Cortex of kidney (tissue), 1 donor: ENCODE data around the gene ADAMTS10.
"Not testable (repeated sequence)": the region's sequence is repeated elsewhere in the genome, so short reads cannot be mapped to it uniquely, and the experiment has no call there.

Source experiments
- DNase-seq: peaks from one replicate; lab custom pipeline; 2025; lab: John Stamatoyannopoulos, UW

The ADAMTS10 gene

DNA sequence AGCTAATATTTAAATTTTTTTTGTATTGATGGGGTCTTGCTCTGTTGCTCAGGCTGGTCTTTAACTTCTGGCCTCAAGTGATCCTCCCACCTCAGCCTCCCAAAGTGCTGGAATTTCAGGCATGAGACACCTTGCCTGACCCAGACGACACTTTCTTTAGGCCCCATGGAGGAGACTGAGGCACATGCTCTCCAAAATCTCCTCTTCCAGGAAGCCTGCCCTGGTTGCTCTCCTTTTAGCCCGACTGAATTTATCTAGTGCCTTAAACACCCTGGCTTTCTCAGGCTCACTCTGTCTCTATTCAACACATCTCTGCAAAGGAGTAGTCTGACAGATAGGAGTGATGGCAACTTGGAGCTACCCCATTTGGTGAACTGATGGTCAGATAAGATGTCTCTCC is 52.2 kb downstream of the ADAMTS10 start:
- DNase-seq, result no peak

- no peak for DNase-seq
These were observed 52.8 kb downstream of the ADAMTS10 start for GRCh38 chr19:8557642-8558238.

- DNase-seq, result not testable (repeated sequence)
These were observed 56.8 kb downstream of the ADAMTS10 start for GRCh38 chr19:8553729-8554128.

DNA sequence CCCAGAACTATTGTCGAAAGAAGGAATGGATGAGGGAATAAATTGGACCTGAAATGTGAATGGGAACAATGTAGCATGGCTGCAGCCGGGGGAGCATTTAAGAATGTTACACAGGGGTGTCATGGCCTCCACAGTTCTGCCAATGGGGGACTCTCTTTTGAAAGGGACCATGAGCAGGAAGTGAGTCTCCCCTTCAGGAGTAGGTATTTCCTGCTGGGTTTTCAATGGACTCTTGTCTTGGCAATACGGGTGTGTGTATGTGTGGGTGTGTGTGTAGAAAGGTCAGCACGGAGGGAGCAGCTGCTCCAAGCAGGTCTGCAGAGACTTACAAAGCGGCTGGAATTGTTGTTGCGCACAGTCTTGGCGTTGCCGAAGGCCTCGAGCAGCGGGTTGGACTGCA is 57.7 kb downstream of the ADAMTS10 start:
- DNase-seq, result no peak

DNA sequence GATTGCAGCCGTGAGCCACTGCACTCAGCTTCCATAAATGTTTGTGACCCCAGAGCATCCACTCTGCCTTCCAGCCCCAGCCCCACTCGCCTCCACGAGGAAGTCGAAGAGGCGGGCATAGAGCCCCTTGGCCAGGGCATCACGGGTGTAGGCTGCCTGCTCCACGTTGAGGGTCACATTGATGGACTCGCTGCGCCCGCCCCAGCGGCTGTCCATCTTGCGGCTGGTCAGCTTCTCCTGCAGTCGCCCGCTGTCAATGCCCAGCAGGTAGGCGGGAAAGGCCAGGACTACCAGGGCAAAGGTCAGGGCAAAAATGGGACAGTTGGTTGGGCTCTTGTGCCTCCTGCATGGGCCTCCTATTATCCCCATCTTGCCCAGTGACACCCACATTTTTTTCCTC is 60.4 kb downstream of the ADAMTS10 start:
- DNase-seq, result no peak

GRCh38 chr19:8545743-8546142 is 64.8 kb downstream of the ADAMTS10 start:
- no peak for DNase-seq

DNA sequence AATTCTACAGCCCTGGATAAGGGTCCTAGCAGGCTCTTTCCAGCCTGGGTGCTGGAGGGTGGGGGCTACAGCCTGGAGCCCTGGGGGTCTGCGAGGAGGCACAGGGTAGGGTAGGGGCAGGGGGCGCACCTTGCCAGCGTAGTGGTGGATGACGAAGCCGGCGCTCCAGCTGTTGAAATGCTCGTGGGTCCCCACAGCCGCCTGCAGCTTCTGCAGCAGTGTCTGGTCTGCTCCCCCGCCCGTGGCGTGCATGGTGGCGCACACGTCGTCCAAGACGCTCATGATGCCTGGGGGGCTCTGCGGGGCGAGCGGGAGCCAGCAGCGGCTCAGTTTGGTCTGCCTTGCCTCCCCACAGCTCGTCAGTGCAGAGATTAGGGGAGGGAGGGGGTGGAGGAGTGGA is 66.3 kb downstream of the ADAMTS10 start:
- no peak for DNase-seq

DNA sequence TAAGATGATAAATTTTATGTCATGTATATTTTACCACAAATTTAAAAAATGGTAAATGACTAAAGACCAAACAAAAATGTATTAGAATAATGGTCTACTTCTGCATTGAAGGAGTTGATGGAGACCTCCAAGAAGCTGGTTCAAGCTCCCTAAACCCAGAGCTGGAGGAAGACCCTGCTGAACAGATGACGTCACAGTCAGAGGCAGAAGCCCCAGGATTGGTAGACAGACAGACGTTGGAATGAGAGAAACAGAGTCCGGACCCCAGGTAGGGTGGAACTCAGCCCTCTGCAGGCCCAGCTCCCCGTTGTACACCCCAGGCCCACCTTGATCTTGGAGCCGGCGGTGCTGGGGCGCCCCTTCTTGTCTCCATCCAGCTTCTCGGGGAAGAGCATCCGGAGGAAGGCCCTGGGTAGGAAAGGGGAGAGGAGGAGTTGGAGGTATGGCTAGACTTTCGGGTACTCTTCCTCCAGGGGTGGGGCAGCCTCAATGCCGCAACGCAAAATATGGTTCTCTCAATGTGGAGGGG is 70.8 kb downstream of the ADAMTS10 start:
- no peak for DNase-seq

- no peak for DNase-seq
These were observed 73.4 kb downstream of the ADAMTS10 start for GRCh38 chr19:8537099-8537498.

DNA sequence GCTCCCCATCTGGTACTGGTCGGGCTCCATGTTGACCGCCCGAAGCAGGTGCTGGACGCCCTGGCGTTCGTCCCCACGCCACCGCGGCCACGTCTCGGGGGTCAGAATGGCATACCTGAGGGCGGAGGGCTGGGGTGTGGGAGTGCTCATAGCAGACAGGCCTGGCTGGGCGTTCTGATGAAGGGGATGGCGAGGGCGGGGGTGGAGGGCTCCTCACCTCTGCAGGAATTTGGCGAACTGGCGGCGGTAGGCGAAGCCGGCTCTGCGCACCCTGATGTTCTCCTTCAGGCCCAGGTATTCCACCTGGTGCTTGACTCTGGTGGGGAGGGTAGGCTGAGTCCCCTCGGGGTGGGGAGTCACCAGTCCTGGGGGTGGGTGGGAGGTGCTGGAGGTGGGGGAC is 74.2 kb downstream of the ADAMTS10 start:
- no peak for DNase-seq

- DNase-seq, result no peak
These were observed 78.3 kb downstream of the ADAMTS10 start for GRCh38 chr19:8532225-8532624.

GRCh38 chr19:8531470-8531869 is 79.0 kb downstream of the ADAMTS10 start:
- DNase-seq, result no peak
